Measurements from ENCODE around the gene COQ4.

DNA sequence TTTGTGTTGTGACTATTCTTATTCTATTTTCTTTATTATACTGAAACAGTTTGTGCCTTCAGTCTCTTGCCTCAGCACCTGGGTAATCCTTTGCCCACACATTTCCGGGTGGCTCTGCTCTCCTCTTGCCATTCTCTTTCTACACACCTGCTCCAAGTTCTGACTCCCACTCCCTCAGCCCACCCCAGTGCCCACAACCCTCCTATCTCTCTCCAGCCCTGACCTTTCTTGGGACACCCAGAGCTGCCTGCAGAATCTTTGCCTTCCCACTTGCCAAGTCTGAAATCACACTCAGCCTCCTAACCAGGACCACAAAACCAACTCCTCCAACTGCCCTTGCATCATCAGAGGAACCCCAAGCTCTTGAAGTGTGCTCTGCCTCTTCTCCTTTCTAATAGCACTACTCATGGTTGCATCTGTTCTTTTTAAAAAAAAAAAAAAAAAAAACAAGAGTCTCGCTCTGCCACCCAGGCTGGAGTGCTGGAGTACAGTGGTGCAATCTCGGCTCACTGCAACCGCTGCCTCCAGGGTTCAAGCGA lies 42.5 kb upstream of the COQ4 start:
- TF ChIP-seq POLR2A (IDR thresholded peaks at IDR 0.05; ENCODE audit: low read depth, low read length), result no peak
- no peak for TF ChIP-seq TAF1 (IDR thresholded peaks at IDR 0.05; ENCODE audit: borderline replicate concordance, low read depth, low read length)

All from GM12892 (cell line).